Nephron (organoid): Measurements from ENCODE around the gene CABP4.
A peak's percentile ranks its signal among the peaks of the same experiment; 100 is the strongest.

ENCODE experiments used
- H3K27ac Mint-ChIP-seq, 3 experiments: 2 replicates each; pipeline ENCODE4 v1.8.0; 2020; ENCODE audit warnings: mixed read lengths in 3 of 3, mild to moderate bottlenecking in 2 of 3, moderate library complexity in 1 of 3
- H3K27me3 Mint-ChIP-seq: 2 replicates; pipeline ENCODE4 v1.8.0; 2021; ENCODE audit warnings: low read depth, mild to moderate bottlenecking, moderate library complexity, mixed read lengths
- H3K36me3 Mint-ChIP-seq: 2 replicates; pipeline ENCODE4 v1.8.0; 2020; ENCODE audit warnings: low read depth, mixed read lengths
- H3K4me1 Mint-ChIP-seq: 2 replicates; pipeline ENCODE4 v1.8.0; 2020; ENCODE audit warnings: mixed read lengths
- H3K4me3 Mint-ChIP-seq, 3 experiments: 2 replicates each; pipeline ENCODE4 v1.8.0; 2020; ENCODE audit warnings: mild to moderate bottlenecking in 3 of 3, mixed read lengths in 3 of 3, moderate library complexity in 2 of 3
- H3K9me3 Mint-ChIP-seq: 2 replicates; pipeline ENCODE4 v1.8.0; 2020; ENCODE audit warnings: mixed read lengths
- TF ChIP-seq, protein P1 (sequence below), 3 experiments: fragments of 200-600 bp; sonication (generic); IDR thresholded peaks; one replicate each; pipeline ENCODE4 v1.5.0; 2021; ENCODE audit warnings: antibody characterized with exemption in 3 of 3; ENCODE audit not compliant: unreplicated experiment in 3 of 3

CABP4 gene

DNA sequence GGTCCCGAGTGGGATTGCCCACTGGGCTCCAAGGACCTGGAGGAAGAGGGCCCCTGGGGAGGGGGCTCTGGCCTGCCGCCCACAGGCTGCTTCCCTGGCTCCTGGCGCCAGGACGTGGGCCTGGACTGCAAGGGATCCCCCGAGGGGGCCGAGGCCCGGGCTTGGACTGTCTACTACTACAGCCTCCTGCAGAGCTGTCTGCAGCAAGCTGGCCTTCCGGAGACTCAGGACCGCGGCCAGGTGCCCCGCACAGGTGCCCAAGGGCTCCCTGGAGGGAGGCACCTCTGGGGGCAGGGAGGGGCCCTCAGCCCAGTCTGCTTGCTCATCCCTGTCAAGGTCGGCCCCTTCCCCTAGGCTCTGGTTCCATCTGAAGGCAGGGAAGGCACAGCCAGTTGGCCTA, 37.7 kb upstream of the CABP4 start:
- Mint-ChIP-seq H3K36me3 (no peaks in the 10 kb centered on the region), H3K9me3 (no peaks in the 10 kb centered on the region), H3K27ac (no peak overlapping the region), H3K27me3 (peaks cover 37% of the 10 kb centered on the region), H3K4me3 (peak overlapping the region in 2 of 3 experiments; percentile 26 to 74), H3K4me1 (peaks cover 31% of the 10 kb centered on the region)
- TF ChIP-seq, protein P1, sequence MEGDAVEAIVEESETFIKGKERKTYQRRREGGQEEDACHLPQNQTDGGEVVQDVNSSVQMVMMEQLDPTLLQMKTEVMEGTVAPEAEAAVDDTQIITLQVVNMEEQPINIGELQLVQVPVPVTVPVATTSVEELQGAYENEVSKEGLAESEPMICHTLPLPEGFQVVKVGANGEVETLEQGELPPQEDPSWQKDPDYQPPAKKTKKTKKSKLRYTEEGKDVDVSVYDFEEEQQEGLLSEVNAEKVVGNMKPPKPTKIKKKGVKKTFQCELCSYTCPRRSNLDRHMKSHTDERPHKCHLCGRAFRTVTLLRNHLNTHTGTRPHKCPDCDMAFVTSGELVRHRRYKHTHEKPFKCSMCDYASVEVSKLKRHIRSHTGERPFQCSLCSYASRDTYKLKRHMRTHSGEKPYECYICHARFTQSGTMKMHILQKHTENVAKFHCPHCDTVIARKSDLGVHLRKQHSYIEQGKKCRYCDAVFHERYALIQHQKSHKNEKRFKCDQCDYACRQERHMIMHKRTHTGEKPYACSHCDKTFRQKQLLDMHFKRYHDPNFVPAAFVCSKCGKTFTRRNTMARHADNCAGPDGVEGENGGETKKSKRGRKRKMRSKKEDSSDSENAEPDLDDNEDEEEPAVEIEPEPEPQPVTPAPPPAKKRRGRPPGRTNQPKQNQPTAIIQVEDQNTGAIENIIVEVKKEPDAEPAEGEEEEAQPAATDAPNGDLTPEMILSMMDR (IDR thresholded peaks at IDR 0.05; ENCODE audit: unreplicated experiment in 3 of 3) = no peak

DNA sequence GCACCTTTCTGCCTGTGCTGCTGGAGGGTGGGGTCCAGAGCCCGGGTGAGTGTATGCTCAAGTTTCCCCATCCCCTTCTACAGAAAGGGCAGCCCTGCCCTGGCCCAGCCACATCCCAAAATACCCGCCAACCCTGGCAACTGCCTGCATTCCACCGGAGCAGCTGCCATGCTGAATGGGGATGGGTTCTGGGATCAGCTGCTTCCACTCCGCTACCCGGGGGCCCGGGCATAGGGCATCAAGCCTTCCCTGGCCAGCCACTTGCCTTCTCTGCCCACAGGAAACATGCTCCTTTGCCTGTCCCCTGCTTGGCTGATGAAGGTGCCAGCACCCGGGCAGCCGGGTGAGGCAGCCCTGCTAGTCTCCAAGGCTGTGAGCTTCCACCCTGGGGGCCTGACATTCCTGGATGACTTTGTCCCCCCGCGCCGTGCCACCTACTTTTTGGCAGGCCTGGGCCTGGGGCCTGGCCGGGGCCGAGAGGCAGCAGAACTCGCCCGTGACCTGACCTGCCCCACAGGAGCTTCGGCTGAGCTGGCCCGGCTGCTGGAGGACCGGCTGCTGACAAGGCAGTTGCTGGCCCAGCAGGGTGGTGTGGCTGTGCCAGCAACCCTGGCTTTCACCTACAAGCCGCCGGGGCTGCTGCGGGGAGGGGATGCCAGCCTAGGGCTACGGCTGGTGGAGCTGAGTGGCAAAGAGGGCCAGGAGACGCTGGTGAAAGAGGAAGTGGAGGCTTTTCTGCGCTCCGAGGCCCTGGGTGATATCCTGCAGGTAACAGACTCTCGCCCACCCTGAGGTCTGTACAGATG, 36.5 kb upstream of the CABP4 start:
- TF ChIP-seq, protein P1 (IDR thresholded peaks at IDR 0.05; ENCODE audit: unreplicated experiment in 3 of 3) = no peak
- H3K9me3 Mint-ChIP-seq = no peaks in the 10 kb centered on the region

DNA sequence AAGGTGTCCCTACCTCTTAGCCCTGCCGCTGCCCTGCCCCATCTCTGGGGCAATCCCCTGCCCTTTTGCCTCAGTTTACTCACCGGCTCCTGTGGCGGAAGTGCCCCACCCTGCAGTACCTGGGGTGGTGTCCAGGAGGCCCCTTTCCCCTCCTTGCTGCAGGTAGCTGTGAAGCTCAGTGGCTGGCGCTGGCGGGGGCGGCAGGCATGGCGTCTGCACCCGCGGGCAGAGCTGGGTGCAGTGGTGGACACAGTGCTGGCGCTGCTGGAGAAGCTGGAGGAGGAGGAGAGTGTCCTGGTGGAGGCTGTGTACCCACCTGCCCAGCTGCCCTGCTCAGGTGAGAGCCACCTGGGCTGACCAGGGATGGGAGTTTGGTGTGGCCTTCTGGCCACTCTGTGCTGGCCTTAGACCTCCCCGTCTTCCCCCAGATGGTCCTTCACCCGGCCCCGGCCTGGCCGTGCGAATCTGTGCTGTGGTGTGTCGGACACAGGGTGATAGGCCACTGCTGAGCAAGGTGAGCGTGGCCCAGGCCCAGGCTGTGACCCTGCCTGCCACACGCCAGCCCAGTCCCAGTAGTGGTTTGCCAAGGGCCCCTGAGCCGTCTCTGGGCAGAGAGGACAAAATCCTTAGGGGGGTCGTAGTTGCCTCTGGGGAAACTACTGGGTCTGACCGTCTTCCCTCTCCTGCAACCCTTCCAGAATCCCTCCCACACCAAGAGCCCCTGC, 35.7 kb upstream of the CABP4 start:
- TF ChIP-seq, protein P1 (IDR thresholded peaks at IDR 0.05; ENCODE audit: unreplicated experiment in 3 of 3) = no peak
- Mint-ChIP-seq H3K27me3 (peaks cover 25% of the 10 kb centered on the region), H3K36me3 (no peaks in the 10 kb centered on the region), H3K9me3 (no peaks in the 10 kb centered on the region), H3K4me1 (peaks cover 19% of the 10 kb centered on the region), H3K4me3 (peak overlapping the region; percentile 77 to 83 (median 80)), H3K27ac (peak overlapping the region; percentile 48 to 91 (median 84))

More for the DNA sequence above, 36.5 kb upstream of the CABP4 start:
- Mint-ChIP-seq H3K27me3 (peaks cover 33% of the 10 kb centered on the region), H3K27ac (peak overlapping the region in 1 of 3 experiments; percentile 66), H3K4me1 (peaks cover 19% of the 10 kb centered on the region), H3K36me3 (no peaks in the 10 kb centered on the region), H3K4me3 (peak overlapping the region in 2 of 3 experiments; percentile 48 to 74)

DNA sequence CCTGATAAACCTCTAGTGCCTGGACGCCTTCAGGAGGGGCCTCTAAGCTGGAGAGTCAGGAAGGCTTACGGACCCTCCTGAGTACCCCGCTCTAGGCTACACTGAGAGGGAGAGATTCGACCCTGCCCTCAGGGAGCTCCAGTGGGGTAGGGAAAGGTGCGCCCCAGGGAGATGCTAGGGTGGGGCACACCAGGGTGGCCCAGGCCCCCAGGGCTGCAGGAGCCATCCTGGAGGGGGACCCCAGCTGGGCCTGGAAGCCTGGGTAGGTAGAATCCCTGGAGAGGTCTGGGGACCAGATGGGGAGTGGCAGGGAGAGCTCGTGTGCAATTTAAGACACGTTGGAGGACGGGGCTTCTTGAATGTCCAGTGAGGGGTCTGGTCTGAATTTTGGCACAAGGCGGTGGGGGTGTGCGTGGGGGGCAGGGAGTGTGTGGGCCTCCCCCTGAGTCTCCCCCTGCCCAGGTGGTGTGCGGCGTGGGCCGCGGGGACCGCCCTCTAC, 35.0 kb upstream of the CABP4 start:
- Mint-ChIP-seq H3K27ac (peak overlapping the region; percentile 48 to 91 (median 84)), H3K9me3 (no peaks in the 10 kb centered on the region), H3K4me3 (peak overlapping the region; percentile 77 to 83 (median 80)), H3K4me1 (peaks cover 19% of the 10 kb centered on the region), H3K36me3 (no peaks in the 10 kb centered on the region), H3K27me3 (peaks cover 18% of the 10 kb centered on the region)
- TF ChIP-seq, protein P1 (IDR thresholded peaks at IDR 0.05; ENCODE audit: unreplicated experiment in 3 of 3) = no peak

DNA sequence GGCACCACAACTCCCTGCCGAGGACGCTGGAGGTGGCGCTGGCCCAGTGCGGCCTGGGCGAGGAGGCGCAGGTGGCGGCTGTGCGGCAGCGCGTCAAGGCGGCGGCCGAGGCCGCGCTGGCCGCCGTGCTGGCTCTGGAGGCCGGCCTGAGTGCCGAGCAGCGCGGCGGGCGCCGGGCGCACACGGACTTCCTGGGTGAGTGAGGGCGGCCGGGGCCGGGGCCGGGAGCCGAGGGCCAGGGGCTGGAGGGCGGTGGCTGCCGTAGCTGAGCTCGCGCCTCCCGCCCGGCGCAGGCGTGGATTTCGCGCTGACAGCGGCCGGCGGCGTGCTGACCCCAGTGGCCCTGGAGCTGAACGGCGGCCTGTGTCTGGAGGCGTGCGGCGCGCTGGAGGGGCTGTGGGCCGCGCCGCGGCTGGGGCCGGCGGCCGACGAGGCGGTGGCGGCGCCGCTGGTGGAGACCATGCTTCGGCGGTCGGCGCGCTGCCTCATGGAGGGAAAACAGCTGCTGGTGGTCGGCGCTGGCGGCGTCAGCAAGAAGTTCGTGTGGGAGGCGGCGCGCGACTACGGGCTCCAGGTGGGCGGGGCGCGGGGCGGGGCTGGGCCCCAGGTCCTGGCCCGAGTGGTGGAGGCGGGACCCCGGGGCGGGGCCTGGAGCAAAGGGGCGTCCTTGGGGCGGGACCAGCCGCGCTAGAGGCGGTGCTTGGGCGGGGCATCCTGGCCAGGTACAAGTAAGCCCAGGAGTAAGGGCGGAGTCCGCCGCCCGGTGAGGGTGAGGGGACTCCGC, 34.3 kb upstream of the CABP4 start:
- Mint-ChIP-seq H3K27ac (peak overlapping the region; percentile 55 to 93 (median 90)), H3K36me3 (no peaks in the 10 kb centered on the region), H3K4me3 (peak overlapping the region; percentile 72 to 82 (median 77)), H3K4me1 (peaks cover 19% of the 10 kb centered on the region), H3K27me3 (peaks cover 17% of the 10 kb centered on the region), H3K9me3 (no peaks in the 10 kb centered on the region)
- TF ChIP-seq, protein P1 (IDR thresholded peaks at IDR 0.05; ENCODE audit: unreplicated experiment in 3 of 3) = no peak
